NCI-H526 treated with DMSO at 0.1 percent for 48 hours (cell line): ENCODE data around the gene PIM3.

Source experiments
- DNase-seq: peaks from one replicate; lab custom pipeline; 2025; lab: John Stamatoyannopoulos, UW

Gene PIM3

DNA sequence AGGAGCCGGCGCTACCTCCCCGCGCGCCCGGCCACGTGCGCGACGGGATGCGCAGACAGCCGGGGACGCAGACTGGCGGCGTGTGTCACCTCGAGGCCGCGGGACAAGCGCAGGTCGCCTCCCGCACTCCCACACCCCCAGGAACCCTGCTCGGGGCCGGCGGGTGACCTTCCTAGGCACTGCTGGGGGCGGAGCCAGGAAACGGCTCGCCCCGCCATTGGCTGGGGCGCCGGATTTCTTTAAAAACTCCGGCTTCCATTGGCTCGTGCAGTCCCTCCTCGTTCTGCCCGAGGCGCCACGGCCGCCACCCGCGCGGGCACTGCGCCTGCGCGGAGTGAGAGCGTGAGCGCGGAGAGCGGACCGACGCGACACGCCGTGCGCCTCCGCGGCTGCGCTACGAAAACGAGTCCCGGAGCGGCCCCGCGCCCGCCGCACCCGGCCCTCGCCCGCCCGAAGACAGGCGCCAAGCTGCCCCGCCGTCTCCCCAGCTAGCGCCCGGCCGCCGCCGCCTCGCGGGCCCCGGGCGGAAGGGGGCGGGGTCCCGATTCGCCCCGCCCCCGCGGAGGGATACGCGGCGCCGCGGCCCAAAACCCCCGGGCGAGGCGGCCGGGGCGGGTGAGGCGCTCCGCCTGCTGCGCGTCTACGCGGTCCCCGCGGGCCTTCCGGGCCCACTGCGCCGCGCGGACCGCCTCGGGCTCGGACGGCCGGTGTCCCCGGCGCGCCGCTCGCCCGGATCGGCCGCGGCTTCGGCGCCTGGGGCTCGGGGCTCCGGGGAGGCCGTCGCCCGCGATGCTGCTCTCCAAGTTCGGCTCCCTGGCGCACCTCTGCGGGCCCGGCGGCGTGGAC, at the start of gene PIM3:
Gene PIM3, plus strand, starts transcription at position 614 of the 846 bp plus-strand sequence. Its CDS starts 176 bp downstream, at position 790.
- DNase-seq: peak; percentile 76

DNA sequence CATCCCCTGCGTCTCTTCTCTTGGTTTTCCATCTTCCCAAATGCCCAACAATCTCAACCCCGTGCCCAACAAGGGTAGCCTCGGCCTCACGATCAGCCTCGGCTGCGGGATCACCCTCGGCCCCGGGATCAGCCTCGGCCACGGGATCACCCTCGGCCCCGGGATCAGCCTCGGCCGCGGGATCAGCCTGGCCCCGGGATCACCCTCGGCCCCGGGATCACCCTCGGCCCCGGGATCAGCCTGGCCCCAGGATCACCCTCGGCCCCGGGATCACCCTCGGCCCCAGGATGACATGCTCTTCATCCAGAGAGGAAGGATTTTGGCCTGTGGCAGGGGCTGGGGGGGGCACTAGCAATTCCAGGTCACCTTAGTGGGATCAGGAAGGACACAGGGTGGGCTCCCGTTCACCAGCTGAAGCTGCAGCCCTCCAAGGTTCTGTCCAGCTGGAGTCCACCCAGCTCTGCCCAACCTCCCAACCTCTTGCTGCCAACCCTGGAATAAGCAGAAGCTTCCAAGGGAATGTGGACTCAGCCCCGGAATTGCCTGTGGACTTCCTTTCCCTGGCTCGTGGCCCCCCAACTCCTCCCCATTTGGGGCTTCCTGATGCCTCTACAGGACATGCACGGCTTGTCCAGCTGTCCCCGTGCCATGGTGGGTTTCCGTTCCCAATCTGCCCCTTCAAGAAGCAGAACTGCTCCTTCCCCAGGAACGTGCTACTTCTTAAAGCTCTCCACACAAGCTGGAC, 48.5 kb upstream of the PIM3 start:
- DNase-seq: no peak

DNA sequence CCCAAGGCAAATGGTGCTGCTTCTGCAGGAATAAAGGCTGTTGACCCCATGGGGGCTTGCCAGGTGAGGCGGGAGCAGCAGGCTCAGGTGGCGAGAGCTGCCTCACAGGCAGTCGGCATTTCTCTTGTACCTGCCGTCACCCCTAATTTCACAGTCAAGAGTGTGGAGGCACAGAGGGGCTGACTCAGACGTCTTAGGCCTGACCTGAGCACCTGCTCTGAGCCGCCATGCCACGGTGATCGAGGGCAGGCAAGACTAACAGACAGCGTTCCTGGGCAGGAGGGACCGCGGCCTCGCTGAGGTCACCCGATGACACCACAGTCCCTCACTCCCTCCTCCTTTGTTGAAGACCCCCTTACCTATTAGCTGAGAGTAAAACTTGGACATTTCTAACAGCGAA, 47.5 kb upstream of the PIM3 start:
- DNase-seq: no peak

DNA sequence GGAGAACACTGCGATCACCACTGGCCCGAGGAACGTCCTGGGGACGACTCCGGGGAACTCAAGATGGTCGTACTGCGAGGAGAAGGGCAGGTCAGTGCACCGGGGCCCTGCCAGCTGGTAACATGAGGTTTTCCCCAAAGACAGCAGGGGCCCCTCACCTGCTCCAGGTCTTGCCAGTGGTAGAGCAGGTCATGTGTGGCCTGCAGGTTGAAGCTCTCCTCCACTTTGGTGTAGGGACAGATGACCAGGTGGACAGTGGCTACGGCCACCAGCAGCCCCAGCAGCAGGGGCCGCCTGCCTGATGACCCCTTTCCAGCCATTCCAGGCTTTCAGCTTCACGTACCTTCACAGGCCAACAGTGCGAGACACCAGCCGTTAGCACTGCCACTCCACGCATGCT, 47.1 kb upstream of the PIM3 start:
- no peak for DNase-seq

GRCh38 chr22:49914256-49914655, 46.3 kb upstream of the PIM3 start:
- no peak for DNase-seq

DNA sequence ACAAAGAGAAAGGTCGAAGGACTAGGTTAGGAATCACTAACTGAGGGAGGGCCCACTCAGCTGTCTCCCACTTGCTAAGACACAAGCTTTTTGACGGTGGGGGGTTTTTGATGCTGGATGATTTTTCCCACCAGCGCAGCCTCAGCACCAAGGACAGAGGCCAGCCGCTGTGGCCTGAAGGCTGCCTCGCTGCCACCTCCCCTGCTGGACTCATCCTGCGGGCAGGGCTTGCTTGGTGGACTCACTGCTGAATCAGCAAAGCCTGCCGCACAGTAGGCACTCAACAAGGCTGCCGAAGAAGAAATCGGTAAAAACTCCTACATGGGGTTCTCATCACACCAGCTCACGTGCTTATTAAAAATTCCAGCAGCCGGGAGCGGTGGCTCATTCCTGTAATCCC, 45.0 kb upstream of the PIM3 start:
- DNase-seq: no peak

GRCh38 chr22:49916831-49917230, 43.7 kb upstream of the PIM3 start:
- DNase-seq: no peak

- peak; percentile 82 for DNase-seq
Measured at GRCh38 chr22:49917974-49918910, 42.3 kb upstream of the PIM3 start, which contains the start of the genes ALG12 and CRELD2. Gene ALG12 (minus strand): TSS chr22:49918438. CDS start chr22:49913765, 4,673 bp downstream. Gene CRELD2 (plus strand): TSS chr22:49918634. CDS start chr22:49918770, 136 bp downstream.

- DNase-seq: no peak
Measured at GRCh38 chr22:49918911-49919881, 41.4 kb upstream of the PIM3 start.

DNA sequence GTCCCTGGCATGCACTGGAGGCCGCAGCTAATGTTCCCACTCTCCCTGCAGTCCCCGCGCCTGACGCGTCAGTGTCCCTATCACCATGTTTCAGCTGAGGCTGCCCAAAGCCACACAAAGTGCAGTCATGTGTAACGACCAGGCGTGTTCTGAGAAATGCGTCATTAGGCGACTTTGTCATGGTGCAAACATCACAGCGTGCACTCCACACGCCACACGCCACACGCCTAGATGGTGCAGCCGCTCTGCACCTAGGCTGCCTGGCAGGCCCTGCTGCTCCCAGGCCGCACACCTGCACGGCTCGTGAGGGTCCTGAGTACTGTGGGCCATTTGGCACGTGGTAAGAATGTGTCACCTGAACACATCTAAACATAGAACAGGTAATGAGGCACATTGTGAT, 39.7 kb upstream of the PIM3 start:
- DNase-seq: no peak

DNA sequence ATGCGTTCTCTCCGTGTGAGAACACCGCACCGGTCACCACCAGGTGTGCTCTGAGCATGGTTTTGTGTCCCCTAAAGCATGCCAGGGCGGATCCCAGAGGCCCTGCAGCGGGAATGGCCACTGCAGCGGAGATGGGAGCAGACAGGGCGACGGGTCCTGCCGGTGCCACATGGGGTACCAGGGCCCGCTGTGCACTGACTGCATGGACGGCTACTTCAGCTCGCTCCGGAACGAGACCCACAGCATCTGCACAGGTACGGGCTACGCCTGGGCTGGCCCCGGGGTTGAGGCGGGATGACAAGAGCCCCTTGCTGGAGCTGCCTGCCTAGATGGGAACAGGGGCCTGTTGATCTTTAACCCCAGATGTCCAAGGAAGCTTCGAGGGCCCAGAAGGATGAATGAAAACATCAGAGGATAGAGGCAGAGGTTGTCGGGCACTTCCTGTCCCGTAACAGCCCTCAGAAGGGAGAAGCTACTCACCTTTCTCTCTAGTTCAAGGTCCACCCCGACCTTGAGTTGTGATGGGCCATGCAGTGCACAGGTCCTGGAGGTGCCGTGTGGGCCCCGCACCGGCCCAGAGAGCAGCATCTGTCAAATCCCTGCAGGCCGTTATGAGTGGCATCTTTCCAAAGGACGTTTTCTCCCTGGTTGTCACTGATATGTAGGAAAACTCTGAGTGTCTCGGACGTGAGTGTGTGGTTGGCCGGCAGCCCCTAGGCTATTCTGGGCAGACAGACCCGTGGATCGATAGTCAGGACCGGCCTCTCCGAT, 38.9 kb upstream of the PIM3 start:
- no peak for DNase-seq

- DNase-seq: no peak
Measured at GRCh38 chr22:49922484-49922883, 38.1 kb upstream of the PIM3 start.

- no peak for DNase-seq
Measured at GRCh38 chr22:49922926-49923325, 37.6 kb upstream of the PIM3 start.

GRCh38 chr22:49923445-49923844, 37.1 kb upstream of the PIM3 start:
- no peak for DNase-seq

DNA sequence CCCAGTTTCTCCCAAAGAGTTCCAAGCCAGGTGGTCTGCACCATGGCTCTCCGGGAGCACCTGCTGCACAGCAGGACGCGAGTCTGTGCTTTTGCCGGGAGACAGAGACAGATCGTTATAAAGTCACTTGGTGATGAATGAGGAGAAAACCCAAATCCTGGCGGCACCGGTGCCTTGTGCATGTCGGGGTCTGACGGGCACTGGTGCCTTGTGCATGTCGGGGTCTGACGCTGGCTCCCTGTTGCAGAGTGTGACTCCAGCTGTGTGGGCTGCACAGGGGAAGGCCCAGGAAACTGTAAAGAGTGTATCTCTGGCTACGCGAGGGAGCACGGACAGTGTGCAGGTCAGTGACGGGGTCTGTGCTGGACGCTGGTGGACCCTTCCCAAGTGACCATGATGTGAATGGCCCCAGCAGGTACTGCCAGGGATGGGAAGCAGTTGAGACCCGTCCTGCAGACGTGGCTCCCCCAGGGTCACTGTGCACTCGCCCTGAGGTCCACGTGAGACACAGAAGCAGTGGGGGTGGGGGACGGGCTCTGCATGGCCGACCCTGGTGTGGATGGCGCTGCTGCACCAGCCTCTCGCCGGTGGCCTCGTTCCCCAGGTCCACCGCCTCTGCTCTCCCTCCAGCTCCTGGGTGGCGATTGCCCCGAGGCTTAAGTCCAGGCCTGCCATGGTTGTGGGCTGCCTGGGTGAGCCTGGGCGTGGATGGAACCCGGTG, 36.3 kb upstream of the PIM3 start:
- DNase-seq: no peak

DNA sequence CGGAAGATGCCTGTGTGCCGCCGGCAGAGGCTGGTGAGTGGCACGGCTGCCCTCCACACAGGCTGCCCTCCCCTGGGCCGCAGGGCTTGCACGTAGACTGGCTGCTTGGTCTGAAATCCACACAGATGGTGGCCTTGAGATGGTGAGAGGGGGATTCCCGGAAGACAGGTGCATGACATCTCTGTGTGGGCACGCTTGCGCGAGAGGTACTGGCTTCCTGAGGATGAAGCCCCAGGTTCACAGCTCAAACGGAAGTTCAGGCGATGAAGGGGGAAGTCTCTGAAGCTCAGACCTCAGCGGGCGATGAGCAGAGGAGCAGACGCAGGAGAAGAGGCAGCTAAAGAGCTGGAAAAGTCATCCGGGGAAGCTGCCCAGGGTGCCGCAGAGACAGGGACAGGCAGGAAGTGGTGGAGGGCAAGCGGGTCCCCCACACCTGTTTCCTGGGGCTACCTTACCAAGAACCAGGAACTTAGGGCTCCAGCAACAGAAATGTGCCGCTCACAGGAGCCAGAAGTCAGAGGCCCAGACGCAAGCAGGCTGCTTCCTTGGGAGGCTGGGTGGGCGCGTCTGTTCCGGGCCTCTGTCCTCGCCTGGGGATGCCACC, 34.9 kb upstream of the PIM3 start:
- DNase-seq: no peak

DNA sequence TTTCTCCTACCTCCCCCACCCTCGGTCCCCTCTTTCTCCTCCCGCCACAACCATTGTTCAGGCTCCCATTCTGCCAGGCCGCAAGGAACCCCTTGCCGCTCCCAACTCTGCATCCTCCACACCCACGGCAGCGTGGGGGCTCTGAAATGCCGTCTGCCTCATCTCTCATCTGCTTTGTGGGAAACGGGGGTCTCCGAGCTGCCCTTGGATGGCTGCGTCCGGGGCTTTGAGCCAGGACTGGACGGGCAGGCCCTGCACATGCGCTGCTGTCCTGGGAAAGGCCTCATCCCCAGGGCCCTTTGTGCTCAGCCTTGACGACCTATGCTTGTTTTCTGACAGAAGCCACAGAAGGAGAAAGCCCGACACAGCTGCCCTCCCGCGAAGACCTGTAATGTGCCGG, 33.7 kb upstream of the PIM3 start:
- DNase-seq: no peak

- DNase-seq: no peak
Measured at GRCh38 chr22:49927483-49928184, 32.9 kb upstream of the PIM3 start.
